T1000 (cell line): Measurements from ENCODE around the gene PDAP1.
"Not testable (repeated sequence)": the region's sequence is repeated elsewhere in the genome, so short reads cannot be mapped to it uniquely, and the experiment has no call there.

Experiments
- DNase-seq: peaks from one replicate; lab custom pipeline; 2025; ENCODE audit warnings: mixed read lengths; lab: John Stamatoyannopoulos, UW

The PDAP1 gene

GRCh38 chr7:99379043-99379577 lies 29.3 kb downstream of the PDAP1 start:
- DNase-seq: peak; percentile 46

GRCh38 chr7:99375070-99375807 lies 33.2 kb downstream of the PDAP1 start:
- peak; percentile 71 for DNase-seq

GRCh38 chr7:99374111-99375064 lies 34.0 kb downstream of the PDAP1 start, which contains the start of gene ARPC1B:
TSS of gene ARPC1B (plus strand) at chr7:99374730. CDS start at chr7:99385715, 10,985 bp downstream.
- DNase-seq: peak; percentile 37

GRCh38 chr7:99373091-99374066 lies 35.0 kb downstream of the PDAP1 start:
- no peak for DNase-seq

- DNase-seq: no peak
Observed at GRCh38 chr7:99372275-99373090, 35.9 kb downstream of the PDAP1 start.

GRCh38 chr7:99371376-99371920 lies 36.9 kb downstream of the PDAP1 start:
- DNase-seq: no peak

- no peak for DNase-seq
Observed at GRCh38 chr7:99369767-99370391, 38.5 kb downstream of the PDAP1 start.

- no peak for DNase-seq
Observed at GRCh38 chr7:99368750-99369389, 39.5 kb downstream of the PDAP1 start.

- DNase-seq: no peak
Observed at GRCh38 chr7:99366646-99367045, 41.8 kb downstream of the PDAP1 start.

- no peak for DNase-seq
Observed at GRCh38 chr7:99365318-99366141, 42.9 kb downstream of the PDAP1 start.

GRCh38 chr7:99363286-99363685 lies 45.1 kb downstream of the PDAP1 start:
- no peak for DNase-seq

GRCh38 chr7:99362801-99363200 lies 45.6 kb downstream of the PDAP1 start:
- DNase-seq: no peak

- DNase-seq: no peak
Observed at GRCh38 chr7:99359465-99360154, 48.8 kb downstream of the PDAP1 start.

- not testable (repeated sequence) for DNase-seq
Observed at GRCh38 chr7:99358521-99358920, 49.9 kb downstream of the PDAP1 start.

- no peak for DNase-seq
Observed at GRCh38 chr7:99357701-99358490, 50.5 kb downstream of the PDAP1 start.

- DNase-seq: no peak
Observed at GRCh38 chr7:99355098-99355497, 53.3 kb downstream of the PDAP1 start.

GRCh38 chr7:99352247-99352646 lies 56.1 kb downstream of the PDAP1 start:
- DNase-seq: no peak
